Activated CD4-positive, alpha-beta T cell treated with anti-CD3 and anti-CD28 coated beads, Interleukin-10, Interleukin-2, amounts not matched to agents 100 ng/mL and 50 ng/mL, durations not matched to agents 16 hours and 8 hours (primary cell): ENCODE results near the gene ZNF497.
"Not testable (repeated sequence)": the region's sequence is repeated elsewhere in the genome, so short reads cannot be mapped to it uniquely, and the experiment has no call there.

Experiments
- DNase-seq: peaks from one replicate; pipeline ENCODE4 v3.0.0-alpha.2; 2020

The ZNF497 gene

DNA sequence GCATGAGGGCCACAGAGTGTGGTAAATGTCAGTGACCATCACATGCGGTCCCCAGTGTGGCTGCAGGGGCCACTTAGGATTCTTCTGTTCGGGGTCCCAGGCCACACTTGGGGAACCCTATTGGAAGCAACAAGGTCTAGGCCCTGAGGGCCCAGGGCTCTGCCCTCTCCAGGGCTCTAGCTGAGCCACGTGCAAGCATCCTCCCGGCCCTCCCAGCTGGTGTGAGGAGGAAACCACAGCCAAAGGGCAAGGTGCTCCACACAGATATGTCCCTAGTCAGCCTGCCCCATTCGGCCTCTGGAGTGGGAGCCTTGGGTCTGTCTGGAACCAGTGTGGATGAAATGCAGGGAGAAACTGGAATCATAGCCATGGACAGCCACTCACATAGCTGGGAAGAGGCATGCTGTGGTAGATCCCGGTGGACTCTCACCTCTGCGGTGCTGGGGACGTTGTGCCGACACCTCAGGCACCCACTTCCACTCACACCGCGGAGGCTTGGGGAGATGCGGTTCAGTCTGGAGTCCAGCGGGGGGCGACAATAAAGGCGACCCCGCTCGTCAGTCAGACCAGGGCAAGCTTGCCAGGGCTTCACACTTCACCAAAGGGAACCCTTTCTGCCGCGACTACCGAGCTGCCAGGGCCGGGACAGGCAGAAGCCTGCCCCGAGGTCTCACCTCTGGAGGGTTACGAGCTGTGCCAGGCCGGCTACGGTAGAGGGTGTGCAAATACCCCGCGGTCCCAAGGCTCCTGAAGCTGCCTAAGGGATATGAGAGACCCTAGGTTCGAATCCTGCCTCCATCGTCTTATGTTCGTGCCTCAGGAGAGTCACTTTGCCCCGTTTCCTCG lies 4.3 kb upstream of the ZNF497 start:
- DNase-seq: no peak

DNA sequence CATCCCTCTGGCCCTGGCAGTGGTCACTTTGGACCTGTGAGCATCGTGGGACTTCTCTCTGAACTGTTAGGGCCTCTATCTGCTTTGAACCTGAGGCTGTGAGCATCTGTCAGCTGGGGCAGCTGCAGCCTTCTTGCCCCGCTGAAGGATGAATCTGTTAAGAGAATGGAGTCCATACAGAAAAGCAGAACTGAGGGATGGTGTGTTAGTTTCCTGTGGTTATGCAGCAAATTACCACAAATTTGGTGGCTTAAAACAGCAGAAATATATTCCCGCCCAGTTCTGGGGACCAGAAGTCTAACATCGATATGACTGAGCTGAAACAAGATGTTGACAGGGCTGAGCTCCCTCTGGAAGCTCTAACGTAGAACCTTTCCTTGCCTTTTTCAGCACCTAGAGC lies 1.6 kb upstream of the ZNF497 start:
- DNase-seq: no peak

GRCh38 chr19:58361900-58362271 lies 665 bp downstream of the ZNF497 start:
- peak; percentile 59 for DNase-seq

GRCh38 chr19:58357481-58358145 lies 4.9 kb downstream of the ZNF497 start:
- no peak for DNase-seq

- no peak for DNase-seq
Observed at GRCh38 chr19:58356766-58357480, 5.6 kb downstream of the ZNF497 start.

DNA sequence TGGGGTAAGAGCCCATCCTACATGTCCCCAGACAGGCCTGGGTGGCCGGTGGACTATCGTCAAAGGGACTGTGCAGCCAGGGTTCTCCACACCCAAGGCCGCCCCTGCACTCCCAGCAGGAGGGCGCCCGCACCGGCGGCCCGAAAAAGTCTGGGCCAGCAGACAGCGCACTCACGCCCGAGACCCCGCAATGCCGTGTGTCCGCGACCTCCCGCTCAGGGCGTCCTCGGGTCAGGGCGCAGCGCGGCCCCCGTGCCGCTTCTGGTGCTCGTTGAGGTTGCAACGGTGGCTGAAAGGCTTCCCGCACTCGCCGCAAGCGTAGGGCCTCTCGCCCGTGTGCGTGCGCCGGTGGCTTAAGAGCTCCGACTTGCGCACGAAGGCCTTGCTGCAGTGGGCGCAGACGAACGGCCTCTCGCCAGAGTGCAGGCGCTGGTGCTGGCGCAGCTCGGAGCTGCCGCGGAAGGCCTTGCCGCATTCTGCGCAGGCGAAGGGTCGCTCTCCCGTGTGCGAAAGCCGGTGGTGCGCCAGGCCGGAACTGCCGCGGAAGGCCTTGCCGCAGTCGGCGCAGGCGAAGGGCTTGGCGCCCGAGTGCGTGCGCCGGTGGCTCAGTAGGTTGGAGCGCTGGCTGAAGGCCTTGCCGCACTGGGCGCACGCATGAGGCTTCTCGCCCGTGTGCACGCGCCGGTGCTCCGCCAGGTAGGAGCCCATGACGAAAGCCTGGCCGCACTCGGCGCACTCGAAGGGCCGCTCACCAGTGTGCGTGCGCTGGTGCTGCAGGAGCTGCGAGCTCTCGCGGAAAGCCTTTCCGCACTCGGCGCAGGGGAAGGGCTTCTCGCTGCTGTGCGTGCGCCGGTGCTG lies 6.4 kb downstream of the ZNF497 start:
- DNase-seq: peak; percentile 47

- DNase-seq: no peak
Observed at GRCh38 chr19:58355215-58355796, 7.2 kb downstream of the ZNF497 start.

DNA sequence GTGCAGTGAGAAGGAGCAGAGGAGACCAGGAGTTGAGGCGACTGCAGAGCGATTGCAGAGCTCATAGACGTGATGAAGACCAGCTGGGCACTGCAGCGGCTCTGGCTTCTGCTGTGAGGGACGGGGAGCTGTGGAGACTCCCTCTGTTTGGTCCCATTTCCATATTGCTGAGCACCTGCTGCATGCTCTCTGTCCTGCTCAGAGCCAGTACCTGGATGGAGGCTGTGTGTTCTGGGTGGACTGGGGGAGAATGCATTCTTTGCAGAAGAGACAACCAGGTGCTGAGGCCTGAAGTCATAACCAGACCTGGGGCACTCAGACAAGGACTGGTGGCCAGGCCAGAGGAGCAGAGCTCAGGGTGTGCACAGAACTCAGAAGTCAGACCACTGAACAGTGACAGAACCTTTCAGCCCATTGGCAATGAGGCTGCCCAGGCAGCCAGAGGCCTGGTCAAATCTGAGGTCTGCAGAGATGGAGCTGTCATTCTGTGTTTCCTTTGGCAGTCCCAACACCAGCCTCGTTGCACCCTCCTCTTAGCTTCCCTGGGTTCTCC lies 8.0 kb downstream of the ZNF497 start:
- no peak for DNase-seq

- no peak for DNase-seq
Observed at GRCh38 chr19:58353717-58354477, 8.7 kb downstream of the ZNF497 start.

DNA sequence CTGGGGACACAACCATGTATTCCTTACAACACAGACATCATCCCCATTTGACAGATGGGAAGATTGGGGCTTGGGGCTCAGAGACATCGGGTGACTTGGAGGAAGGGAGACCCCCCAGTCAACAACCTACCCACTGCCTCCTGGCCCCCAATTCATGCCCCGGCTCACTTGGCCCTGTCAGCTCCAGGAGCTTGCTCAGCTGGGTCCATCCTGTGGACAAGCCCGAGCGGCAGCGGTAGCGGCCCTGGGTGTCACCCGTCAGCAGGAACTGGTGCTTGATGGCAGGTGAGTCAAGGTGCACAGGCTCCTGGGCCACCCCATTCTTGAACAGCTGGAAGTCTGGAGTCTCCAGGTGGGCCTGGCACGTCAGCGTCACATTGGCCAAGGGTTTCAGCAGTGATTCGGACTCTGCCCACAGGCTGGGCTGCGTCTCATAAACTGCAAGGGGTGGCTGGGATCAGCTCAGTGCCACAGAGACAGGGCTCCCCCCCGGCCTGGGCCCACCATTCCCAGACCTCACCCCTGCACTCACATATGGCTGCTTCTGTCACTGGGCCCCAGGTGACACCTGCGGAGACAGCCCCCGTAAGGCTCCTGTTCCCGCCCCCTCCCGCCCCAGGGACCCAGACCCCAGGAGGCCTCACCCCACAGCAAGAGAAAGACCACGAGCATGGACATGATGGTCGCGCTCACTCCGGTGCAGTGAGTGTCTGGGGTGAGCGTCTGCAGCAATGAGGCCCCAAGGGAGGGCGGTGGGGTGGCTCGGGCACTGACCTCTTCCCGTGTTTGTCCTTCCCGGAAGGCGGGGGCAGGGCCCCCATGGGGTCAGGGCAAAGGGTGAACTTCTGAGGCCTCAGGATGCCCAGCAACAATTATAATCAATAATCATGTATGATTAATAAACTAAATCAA lies 9.5 kb downstream of the ZNF497 start, which contains the start of gene A1BG:
A1BG (minus strand) TSS at position 733 of the 912 bp plus-strand sequence; CDS start at position 678, 55 bp downstream.
- no peak for DNase-seq

DNA sequence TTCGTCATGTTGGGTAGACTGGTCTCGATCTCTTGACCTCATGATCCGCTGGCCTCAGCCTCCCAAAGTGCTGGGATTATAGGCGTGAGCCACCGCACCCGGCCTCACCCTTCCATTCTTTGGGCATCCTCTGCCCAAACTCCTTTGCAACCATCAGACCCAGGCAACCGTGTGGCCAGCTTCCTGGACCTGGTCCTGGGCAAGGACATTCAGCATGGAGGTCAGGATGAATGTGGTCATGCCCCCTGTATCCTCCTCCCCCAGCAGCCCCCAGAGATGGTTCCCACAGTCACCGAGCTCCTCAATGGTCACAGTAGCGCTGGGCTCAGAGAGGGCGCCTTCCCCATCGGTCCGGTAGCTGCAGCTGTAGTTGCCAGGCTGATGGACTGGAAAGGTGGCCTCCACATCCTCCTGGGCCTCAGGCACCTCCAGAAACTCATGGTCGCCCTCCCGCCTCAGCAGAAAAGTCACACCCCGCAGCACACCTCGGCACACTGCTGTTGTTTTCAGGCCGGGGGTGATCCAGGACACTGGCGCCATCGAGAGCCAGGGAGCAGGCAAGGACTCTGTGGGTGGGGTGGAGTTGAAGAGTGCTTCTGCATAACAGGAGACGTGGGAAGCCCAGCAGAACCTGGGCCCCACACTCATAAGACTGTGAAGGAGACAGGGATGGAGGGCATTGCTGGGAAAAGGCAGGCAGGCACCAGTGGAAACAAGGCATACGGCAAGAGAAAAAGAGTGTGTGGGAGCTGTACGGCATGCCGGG lies 10.4 kb downstream of the ZNF497 start:
- no peak for DNase-seq

DNA sequence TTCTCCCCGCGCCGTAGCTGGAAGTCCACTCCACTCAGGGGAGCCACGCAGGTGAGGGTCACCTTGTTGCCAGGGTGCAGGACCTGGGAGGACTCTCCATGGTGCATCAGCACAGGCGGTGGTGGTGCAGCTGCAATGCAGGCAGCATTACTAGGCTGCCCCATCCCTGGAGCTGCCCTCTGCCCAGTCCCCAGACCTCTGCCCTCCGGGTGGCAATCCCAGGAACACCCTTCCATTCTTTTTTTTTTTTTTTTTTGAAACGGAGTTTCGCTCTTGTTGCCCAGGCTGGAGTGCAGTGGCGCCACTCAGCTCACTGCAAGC lies 11.0 kb downstream of the ZNF497 start:
- DNase-seq: no peak

GRCh38 chr19:58350871-58351557 lies 11.5 kb downstream of the ZNF497 start:
- DNase-seq: no peak

DNA sequence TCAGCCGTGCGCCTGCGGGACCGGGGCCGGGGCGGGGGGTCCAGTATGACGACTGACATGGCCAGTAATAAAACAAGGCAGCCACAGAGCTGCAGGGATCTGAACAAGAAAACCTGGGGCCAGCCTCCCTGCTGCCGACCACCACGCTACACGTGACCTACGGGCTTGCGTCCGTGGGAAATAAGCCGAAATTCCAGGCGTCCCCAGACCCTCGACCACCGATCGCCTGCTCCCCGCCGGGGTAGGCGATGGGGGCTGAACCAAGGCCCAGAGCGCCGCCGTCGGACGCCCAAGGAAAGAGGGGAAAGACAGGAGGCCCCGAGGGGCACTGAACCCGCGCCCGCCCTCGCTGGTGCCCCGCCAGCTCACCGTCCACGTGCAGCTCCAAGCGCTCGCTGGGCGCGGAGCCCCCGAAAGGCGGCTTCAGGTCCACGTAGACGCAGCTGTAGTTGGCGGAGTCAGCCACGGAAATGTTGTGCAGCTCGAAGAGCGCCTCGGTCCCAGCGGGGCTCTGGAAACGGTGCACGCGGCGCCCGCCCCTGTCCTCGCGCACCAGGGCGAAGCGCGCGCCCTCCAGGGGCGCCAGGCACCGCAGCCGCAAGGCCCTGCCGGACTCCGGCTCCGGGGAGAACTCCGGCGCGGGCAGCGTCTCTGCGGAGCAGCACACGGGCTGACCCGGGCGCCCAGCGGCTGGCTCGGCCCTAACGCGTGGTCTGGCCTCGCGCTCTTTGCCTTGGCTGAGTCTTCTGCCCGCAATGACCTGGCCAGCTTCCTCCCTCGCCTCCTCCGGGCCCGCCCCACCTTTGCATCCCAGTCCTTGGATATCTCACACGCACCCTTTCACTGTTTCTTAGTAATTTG lies 12.3 kb downstream of the ZNF497 start:
- no peak for DNase-seq

GRCh38 chr19:58349590-58349989 lies 13.0 kb downstream of the ZNF497 start:
- no peak for DNase-seq

- not testable (repeated sequence) for DNase-seq
Observed at GRCh38 chr19:58348080-58348479, 14.5 kb downstream of the ZNF497 start.
